Central memory CD8-positive, alpha-beta T cell (primary cell): ENCODE results near the gene TOMM40L.
"Not testable (repeated sequence)": the region's sequence is repeated elsewhere in the genome, so short reads cannot be mapped to it uniquely, and the experiment has no call there.

Experiments
- ATAC-seq: fragments of 150-1000 bp; cut with Tn5 transposase; replicated peaks from 2 replicates; pipeline ENCODE4 v1.10.0; 2022; ENCODE audit warnings: mild to moderate bottlenecking, moderate FRiP score, moderate number of reproducible peaks; ENCODE audit not compliant: poor library complexity, severe bottlenecking; ENCODE audit errors: extremely low read depth
- DNase-seq, 2 donors: peaks; one replicate each; pipeline ENCODE4 v3.0.0; 2021; ENCODE audit warnings: low spot score in 2 of 2
- H3K27ac Mint-ChIP-seq: one replicate; pipeline ENCODE4 v1.8.0; 2022; ENCODE audit warnings: low read depth, mild to moderate bottlenecking, moderate library complexity, mixed read lengths
- H3K27me3 Mint-ChIP-seq: one replicate; pipeline ENCODE4 v1.8.0; 2022; ENCODE audit warnings: mixed read lengths
- H3K36me3 Mint-ChIP-seq: one replicate; pipeline ENCODE4 v1.8.0; 2022; ENCODE audit warnings: mild to moderate bottlenecking, moderate library complexity, mixed read lengths; ENCODE audit not compliant: insufficient read depth
- H3K4me1 Mint-ChIP-seq: one replicate; pipeline ENCODE4 v1.8.0; 2022; ENCODE audit warnings: mixed read lengths
- H3K4me3 Mint-ChIP-seq: one replicate; pipeline ENCODE4 v1.8.0; 2022; ENCODE audit warnings: mild to moderate bottlenecking, moderate library complexity, mixed read lengths
- H3K9me3 Mint-ChIP-seq: one replicate; pipeline ENCODE4 v1.8.0; 2022; ENCODE audit warnings: mixed read lengths

Gene TOMM40L

DNA sequence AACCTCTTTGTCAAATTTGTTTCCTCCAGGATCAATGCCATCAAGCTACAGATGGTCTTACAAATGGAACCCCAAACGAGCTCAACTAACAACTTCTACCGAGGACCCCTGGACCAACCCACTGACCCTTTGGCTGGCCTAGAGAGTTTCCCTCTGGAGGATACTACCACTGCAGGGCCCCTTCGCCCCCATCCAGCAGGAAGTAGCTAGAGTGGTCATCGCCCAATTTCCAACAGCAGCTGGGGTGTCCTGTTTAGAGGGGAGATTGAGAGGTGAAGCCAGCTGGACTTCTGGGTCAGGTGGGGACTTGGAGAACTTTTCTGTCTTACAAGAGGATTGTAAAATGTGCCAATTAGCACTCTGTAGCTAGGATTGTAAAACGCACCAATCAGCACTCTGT is 31.2 kb downstream of the TOMM40L start:
- not testable (repeated sequence) for H3K27ac Mint-ChIP-seq

DNA sequence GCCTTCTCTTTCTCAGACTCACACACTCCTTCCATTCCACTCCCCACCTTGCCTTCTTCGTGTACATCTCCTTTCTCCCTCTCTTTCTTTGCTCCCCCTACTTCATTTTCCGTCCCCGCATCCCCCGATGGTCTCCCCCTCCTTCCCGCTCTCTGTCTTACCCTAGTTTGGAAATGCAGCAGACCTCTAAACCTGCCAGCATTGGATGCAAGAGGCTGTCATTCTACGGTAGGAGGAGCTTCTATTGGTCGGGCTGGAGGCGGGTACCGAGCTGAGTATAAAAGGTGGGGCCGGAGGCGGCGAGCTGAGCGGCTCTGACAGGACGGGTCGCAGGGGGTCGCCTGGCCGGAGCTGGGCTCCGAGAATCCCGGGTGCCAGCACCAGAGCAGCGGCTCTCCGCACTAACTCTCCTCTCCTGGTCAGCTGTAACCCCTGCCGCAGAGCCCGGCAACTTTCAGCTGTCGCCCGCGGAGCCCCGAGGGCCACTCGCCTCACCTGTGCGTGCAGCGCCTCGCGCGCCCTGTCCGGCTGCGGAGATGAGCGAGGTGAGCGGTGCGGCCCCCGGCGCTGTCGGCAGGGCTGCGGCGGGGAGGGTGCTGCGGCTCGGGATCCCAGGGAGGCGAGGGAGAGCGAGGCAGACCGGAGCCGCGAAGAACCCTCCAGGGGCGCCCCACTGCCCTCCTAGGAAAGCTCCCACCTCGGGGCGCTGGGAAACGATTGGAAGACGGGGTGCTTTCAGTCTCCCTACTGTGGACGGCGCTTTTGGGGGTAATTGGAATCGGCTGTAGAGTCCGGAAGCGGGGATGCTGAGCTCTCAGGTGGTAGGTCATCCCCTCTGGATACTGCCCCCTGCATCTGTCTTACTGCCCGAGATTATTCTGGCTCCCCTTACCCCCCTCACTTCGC is 32.8 kb downstream of the TOMM40L start, which contains the start of gene PCP4L1:
TSS of gene PCP4L1 (plus strand) at position 307 of the 906 bp plus-strand sequence. CDS start at position 537, 230 bp downstream.
- H3K9me3 Mint-ChIP-seq: peaks cover 16% of the 10 kb centered on the region
- H3K4me3 Mint-ChIP-seq: peak within 1 kb of the TSS; percentile 72
- H3K27ac Mint-ChIP-seq: no peak within 1 kb of the TSS

More for the DNA sequence above, 31.2 kb downstream of the TOMM40L start:
- not testable (repeated sequence) for H3K4me3 Mint-ChIP-seq, ATAC-seq, DNase-seq, H3K36me3 Mint-ChIP-seq
- H3K27me3 Mint-ChIP-seq: peaks cover 61% of the 10 kb centered on the region
- peaks cover 16% of the 10 kb centered on the region for H3K9me3 Mint-ChIP-seq
- peaks cover 21% of the 10 kb centered on the region for H3K4me1 Mint-ChIP-seq

DNA sequence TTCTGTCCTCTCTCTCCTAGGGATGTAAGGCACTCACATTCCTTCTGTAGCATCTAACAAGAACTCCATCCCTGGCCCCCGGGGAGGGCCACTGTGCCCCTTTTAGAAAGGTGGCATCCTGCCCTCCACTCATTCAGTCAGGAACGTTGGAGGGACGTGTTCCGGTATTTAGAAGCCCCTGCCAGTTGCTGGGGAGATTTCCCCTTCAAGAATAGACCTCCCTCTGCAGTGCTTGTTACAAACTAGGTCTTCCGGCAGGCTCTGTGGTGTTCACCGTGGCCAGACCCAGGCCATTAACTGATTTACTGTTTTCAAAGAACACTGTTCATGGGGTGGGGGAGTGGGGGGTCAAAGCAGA is 33.5 kb downstream of the TOMM40L start:
- Mint-ChIP-seq H3K4me3 (peak overlapping the region; percentile 72), H3K4me1 (peaks cover 21% of the 10 kb centered on the region), H3K27me3 (peaks cover 66% of the 10 kb centered on the region), H3K9me3 (peaks cover 16% of the 10 kb centered on the region), H3K36me3 (peaks cover 2% of the 10 kb centered on the region), H3K27ac (no peak overlapping the region)
- no peak for ATAC-seq
- DNase-seq: no peak

More for the DNA sequence above, 32.8 kb downstream of the TOMM40L start, which contains the start of gene PCP4L1:
- ATAC-seq: peak; percentile 52
- peaks cover 65% of the 10 kb centered on the region for H3K27me3 Mint-ChIP-seq
- DNase-seq: no peak
- H3K4me1 Mint-ChIP-seq: peaks cover 21% of the 10 kb centered on the region
- H3K36me3 Mint-ChIP-seq: peaks cover 2% of the 10 kb centered on the region

DNA sequence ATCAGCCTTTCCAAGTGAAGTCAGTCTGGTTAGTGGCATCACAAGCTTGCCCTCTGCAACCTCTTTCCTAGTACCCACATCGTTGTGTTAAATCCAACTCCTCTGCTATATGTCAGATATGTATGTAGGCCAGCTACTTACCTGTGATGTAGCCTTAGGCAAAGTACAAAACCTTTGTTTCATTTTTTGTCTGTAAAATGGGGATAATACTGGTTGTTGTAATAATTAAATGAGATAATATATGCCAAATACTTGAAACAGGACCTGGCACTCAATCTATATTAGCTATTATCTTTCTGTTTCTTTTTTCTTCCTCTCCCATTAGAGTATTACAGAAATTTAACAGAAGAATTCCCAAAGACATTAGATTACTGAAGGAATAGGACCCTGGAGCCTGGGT is 33.9 kb downstream of the TOMM40L start:
- H3K27ac Mint-ChIP-seq: no peak overlapping the region
- peaks cover 16% of the 10 kb centered on the region for H3K9me3 Mint-ChIP-seq
- peak overlapping the region; percentile 72 for H3K4me3 Mint-ChIP-seq
- peaks cover 2% of the 10 kb centered on the region for H3K36me3 Mint-ChIP-seq
- peaks cover 21% of the 10 kb centered on the region for H3K4me1 Mint-ChIP-seq
- ATAC-seq (no peak), DNase-seq (no peak)
- H3K27me3 Mint-ChIP-seq: peaks cover 70% of the 10 kb centered on the region

DNA sequence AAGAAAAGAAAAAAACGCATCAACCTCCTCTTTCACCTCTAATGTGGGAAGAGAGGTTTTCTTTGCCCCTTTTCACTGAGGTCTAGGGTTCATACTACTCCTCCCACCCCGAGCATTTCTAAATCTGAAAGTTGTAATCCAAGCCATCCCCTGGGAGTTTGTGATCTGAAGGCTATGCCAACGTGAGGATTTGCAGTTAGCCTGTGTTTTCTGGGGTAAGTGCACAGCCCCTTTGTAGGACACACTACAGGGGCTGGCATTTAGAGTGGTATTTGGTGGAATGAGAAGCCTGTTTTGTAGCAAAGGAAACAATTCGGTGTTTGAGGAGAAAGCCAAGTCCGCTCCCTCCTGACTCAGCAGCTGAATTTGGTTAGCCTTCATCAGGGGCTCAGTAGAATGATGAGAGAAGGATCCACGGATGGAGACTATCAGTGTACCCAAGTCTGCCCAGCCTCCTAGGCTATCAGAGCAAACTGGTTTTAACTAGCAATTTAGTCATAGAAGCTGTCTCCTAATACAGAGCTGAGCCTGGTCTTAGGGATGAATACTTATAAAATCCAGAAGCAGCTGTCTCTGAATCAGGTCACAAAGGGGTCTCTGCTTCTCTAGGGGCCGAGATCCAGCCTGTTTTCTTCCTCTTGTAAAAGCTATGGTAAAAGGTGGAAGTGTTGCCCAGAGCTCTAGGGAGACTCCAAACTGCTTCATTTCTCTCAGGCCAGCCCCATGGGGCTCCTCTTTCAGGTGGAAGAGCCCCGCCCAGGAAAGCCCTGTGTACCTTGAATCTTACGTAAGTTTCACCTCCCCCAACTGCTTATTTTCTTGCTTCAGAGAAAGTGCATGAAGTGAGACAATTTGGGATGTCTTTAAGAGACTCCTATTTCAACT is 34.8 kb downstream of the TOMM40L start:
- H3K9me3 Mint-ChIP-seq: peaks cover 16% of the 10 kb centered on the region
- DNase-seq (no peak), ATAC-seq (no peak)
- no peak overlapping the region for H3K27ac Mint-ChIP-seq
- peaks cover 21% of the 10 kb centered on the region for H3K4me1 Mint-ChIP-seq
- peaks cover 75% of the 10 kb centered on the region for H3K27me3 Mint-ChIP-seq
- peaks cover under 1% of the 10 kb centered on the region for H3K36me3 Mint-ChIP-seq
- H3K4me3 Mint-ChIP-seq: no peak overlapping the region

DNA sequence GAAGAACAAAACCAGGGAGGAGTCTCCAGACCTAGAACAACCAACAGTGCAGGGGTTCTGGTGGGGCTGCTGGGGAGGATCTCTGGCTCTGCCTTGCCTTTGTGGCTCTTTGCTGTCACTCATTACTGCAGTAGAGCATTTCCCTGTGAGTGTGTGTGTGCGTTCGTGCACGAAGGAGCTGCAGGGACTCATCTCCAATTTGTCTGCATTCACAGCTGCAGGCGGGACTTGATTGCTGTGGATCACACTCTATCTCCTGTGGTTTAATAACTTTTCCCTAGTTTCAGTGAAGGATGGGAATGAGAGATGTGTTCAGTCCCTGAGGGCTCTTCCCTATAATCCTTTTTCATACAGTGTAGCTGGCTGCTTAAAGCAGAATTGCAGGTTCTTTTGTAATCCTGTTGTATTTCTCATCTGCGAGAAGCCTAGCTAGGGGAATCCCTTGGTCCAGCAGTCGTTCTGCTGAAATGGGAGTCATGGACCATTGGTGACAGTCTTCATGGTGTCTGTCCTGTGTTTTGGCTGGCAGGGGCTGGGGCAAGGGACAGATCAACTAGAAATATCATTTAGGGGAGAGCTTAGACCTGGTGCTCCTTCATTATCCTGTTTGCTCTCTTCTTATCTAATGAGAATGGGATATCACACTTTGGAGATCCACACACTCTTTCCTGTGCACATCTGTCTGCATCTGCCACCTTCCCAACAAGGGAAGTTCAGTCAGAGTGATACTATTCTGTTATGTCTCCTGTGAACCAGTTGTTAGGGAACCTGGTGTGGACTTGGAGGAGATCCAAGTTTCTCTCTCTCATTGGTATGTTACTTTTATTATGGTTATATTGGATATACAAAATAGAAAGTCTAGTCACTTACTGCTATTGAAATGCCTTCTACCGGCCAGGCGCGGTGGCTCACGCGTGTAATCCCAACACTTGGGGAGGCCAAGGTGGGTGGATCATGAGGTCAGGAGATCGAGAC is 35.7 kb downstream of the TOMM40L start:
- DNase-seq: no peak
- H3K4me1 Mint-ChIP-seq: peaks cover 21% of the 10 kb centered on the region
- no peaks in the 10 kb centered on the region for H3K36me3 Mint-ChIP-seq
- H3K27me3 Mint-ChIP-seq: peaks cover 82% of the 10 kb centered on the region
- no peak overlapping the region for H3K27ac Mint-ChIP-seq
- ATAC-seq: no peak
- H3K4me3 Mint-ChIP-seq: no peak overlapping the region
- peaks cover 16% of the 10 kb centered on the region for H3K9me3 Mint-ChIP-seq

DNA sequence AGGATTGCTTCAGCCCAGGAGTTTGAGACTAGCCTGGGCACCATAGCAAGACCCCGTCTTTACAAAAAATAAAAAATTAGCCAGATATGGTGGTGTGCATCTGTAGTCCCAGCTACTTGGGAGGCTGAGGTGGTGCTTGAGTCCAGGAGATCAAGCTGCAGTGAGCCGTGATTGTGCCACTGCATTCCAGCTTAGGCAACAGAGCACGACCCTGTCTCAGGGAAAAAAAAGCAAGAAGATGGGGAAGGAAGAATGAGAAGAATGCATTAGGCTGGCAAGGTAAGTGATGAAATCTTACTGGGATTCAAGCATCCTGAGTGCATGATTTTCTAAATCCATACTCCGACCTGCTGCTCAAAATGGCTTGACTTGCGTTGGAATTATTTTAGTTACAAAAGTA is 39.4 kb downstream of the TOMM40L start:
- Mint-ChIP-seq H3K4me1 (peaks cover 4% of the 10 kb centered on the region), H3K9me3 (no peaks in the 10 kb centered on the region), H3K36me3 (no peaks in the 10 kb centered on the region), H3K27me3 (peaks cover 56% of the 10 kb centered on the region), H3K27ac (no peak overlapping the region), H3K4me3 (no peak overlapping the region)
- DNase-seq (no peak), ATAC-seq (no peak)

DNA sequence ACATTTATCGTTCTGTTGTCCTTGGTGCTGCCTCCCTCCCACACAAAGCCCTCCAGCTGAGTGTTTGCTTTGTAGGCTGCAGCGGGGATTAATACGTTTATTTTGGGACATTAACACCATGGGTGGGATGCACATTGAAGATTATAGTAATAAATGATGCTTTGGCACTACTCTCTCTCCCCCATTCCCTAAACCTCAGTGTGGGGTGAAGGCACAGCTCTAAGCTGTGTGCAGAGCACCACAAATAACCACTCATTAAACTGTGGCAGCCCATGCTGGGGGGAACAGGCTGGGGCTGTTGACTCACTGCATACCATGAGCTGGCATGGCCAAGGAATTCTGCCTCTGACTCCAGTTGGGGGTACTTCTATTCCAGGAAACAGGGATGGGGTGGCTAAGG is 40.3 kb downstream of the TOMM40L start:
- no peak for ATAC-seq
- Mint-ChIP-seq H3K9me3 (no peaks in the 10 kb centered on the region), H3K4me1 (no peaks in the 10 kb centered on the region), H3K27ac (no peak overlapping the region), H3K36me3 (no peaks in the 10 kb centered on the region), H3K4me3 (no peak overlapping the region), H3K27me3 (peaks cover 47% of the 10 kb centered on the region)
- DNase-seq: no peak

DNA sequence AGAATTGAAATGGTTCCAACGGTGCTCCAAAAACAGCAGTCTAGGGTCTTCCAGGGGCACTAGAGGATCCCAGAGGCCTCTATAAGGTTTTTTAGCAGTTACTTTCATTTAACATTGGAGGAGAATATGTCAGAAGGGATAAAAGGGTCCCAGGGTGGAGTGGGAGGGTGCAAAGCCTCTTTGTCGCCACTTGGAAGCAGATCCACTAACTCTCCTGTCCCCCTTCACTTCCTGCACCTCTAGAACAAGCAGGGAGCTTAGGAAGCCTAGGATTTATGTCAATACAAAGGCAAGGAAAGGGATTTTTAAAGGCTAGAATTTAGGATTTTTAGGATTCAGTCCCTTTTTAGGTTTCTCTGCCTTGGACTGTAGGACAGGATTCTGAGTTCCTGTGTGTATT is 41.0 kb downstream of the TOMM40L start:
- H3K27ac Mint-ChIP-seq: no peak overlapping the region
- H3K27me3 Mint-ChIP-seq: peaks cover 46% of the 10 kb centered on the region
- H3K9me3 Mint-ChIP-seq: no peaks in the 10 kb centered on the region
- H3K4me3 Mint-ChIP-seq: no peak overlapping the region
- ATAC-seq (no peak), DNase-seq (no peak)
- H3K36me3 Mint-ChIP-seq: peaks cover 1% of the 10 kb centered on the region
- H3K4me1 Mint-ChIP-seq: no peaks in the 10 kb centered on the region

DNA sequence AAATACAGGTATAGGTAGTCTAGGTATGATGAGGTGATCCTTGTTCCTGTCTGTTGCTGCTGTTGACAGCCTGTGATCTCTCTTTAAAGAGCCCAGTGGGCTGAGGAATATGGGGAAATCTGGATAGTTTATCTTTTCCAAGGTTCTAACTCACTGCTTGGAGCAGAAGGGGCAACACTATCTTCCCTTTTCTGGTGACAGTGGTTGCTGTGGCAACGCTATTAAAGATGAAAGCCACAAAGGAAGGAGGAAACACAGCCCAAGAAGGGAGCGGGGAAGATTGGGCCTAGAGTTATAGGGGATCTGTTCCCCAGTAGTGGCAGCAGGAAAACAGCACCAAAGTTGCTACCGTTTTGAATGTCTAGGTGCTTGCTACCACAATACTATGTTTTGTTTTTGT is 41.5 kb downstream of the TOMM40L start:
- H3K4me1 Mint-ChIP-seq: no peaks in the 10 kb centered on the region
- no peaks in the 10 kb centered on the region for H3K9me3 Mint-ChIP-seq
- H3K27me3 Mint-ChIP-seq: peaks cover 46% of the 10 kb centered on the region
- H3K27ac Mint-ChIP-seq: no peak overlapping the region
- ATAC-seq: no peak
- H3K4me3 Mint-ChIP-seq: no peak overlapping the region
- DNase-seq: no peak
- peaks cover 1% of the 10 kb centered on the region for H3K36me3 Mint-ChIP-seq

DNA sequence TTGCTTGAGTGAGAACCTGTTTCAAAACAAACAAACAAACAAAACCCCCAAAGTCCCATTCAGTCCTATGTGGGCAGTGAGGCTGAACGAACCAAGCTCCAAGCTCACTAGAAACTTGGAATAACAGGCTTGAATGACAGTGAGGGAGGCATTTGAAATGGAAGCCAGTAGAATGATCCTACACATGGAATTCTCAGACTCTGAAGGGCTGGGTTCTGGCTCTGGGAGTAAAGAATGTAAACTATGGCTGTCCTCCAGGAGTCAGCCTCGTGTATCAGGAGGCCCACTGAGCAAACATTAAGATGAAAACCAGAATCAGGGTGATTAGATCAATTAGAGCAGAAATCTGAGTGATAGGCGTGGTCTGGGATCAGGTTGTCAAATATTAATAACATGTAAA is 47.5 kb downstream of the TOMM40L start:
- H3K4me3 Mint-ChIP-seq: no peak overlapping the region
- H3K36me3 Mint-ChIP-seq: peaks cover 1% of the 10 kb centered on the region
- H3K4me1 Mint-ChIP-seq: no peaks in the 10 kb centered on the region
- no peaks in the 10 kb centered on the region for H3K9me3 Mint-ChIP-seq
- no peak overlapping the region for H3K27ac Mint-ChIP-seq
- ATAC-seq: no peak
- H3K27me3 Mint-ChIP-seq: peaks cover 37% of the 10 kb centered on the region
- no peak for DNase-seq

DNA sequence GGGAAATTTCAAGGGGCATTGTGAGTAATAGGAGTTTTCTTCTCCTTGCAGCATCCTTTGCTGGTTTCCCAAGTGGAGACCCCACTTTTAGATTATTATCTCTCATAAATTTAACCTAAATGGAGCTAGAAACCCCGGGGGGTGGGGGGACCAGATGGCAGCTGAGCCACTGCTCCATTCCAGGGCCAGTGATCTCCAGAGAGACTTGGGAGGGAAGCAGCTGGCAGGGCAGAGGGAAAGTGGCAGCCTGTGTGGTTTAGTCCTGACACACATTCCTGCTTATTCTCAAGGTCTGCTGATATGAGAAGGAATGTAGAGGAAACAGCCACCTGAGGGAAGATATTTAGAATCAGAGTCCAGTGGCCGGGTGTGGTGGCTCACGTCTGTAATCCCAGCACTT is 49.0 kb downstream of the TOMM40L start:
- no peaks in the 10 kb centered on the region for H3K4me1 Mint-ChIP-seq
- DNase-seq (no peak), ATAC-seq (no peak)
- H3K9me3 Mint-ChIP-seq: no peaks in the 10 kb centered on the region
- H3K27ac Mint-ChIP-seq: no peak overlapping the region
- H3K27me3 Mint-ChIP-seq: peaks cover 37% of the 10 kb centered on the region
- H3K36me3 Mint-ChIP-seq: peaks cover 1% of the 10 kb centered on the region
- no peak overlapping the region for H3K4me3 Mint-ChIP-seq
